ENCODE measurements around the gene GPD1. TPM values are rescaled to one million over a fixed set of nuclear protein-coding genes. Genes with fewer than 3 reads are reported as not detected.
A peak's percentile ranks its signal among the peaks of the same experiment; 100 is the strongest.

The GPD1 gene
- total RNA-seq, 4 donors from 2014 or later = 5.1 to 10.6 (median 7.1) TPM

DNA sequence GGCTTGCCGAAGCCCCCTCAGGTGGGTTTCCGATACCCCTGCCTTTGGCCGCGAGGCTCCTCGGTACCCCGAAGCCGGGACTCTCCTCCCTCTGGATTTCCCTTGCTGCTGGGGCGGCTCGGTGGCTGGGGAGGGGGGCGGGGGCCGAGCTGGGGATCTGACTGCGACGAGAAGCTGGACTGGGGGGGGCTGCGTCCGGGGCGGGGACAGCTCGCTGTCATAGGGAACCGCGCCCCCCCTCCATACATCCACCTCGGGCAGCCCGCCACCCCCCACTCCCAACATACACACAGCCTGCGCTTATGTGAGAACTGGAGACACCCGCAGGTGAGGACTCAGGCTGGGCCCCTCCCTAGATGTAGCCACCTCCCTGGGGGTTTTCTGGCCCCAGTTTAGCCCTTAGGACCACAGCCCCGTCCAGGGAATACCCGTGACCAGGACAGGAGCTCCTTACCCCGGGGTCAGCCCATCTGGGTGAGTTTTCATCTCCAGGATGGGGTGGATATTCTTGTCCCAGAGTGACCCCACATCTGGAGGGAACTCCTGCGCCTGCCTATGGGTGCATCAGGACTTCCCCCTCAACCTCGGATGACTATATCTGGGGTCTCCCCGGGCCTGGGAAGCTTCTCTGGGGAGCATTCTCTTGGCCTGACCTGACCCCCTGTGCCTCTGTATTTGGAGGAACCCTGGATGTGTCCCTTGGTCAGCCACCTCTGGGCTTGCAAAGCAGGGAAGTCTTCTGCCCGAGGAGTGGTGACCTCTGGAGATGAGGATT is 45.7 kb upstream of the GPD1 start:
- no peak for DNase-seq
- H3K4me3 ChIP-seq (replicated peaks in 1 of 3) = peak overlapping the region in 1 of 3 donors; percentile 42
- H3K9me3 ChIP-seq = no peaks in the 10 kb centered on the region
- H3K36me3 ChIP-seq = no peaks in the 10 kb centered on the region
- TF ChIP-seq, protein P1, sequence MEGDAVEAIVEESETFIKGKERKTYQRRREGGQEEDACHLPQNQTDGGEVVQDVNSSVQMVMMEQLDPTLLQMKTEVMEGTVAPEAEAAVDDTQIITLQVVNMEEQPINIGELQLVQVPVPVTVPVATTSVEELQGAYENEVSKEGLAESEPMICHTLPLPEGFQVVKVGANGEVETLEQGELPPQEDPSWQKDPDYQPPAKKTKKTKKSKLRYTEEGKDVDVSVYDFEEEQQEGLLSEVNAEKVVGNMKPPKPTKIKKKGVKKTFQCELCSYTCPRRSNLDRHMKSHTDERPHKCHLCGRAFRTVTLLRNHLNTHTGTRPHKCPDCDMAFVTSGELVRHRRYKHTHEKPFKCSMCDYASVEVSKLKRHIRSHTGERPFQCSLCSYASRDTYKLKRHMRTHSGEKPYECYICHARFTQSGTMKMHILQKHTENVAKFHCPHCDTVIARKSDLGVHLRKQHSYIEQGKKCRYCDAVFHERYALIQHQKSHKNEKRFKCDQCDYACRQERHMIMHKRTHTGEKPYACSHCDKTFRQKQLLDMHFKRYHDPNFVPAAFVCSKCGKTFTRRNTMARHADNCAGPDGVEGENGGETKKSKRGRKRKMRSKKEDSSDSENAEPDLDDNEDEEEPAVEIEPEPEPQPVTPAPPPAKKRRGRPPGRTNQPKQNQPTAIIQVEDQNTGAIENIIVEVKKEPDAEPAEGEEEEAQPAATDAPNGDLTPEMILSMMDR (IDR thresholded peaks at IDR 0.05) = no peak
- no peak for TF ChIP-seq POLR2A (IDR thresholded peaks at IDR 0.05)
- peaks cover 6 to 21% of the 10 kb centered on the region in 2 donors for H3K4me1 ChIP-seq
- 46 to 71% methylated on average over 3 to 8 of the region's 30 CpGs for WGBS, 2 donors
- intact Hi-C loops (cut with DNase I) = loop anchor here (5.0 to 10.0 kb wide), 2 partner anchors 91 to 193 kb away; no protein-coding TSS in a partner anchor
- H3K27ac ChIP-seq = no peak overlapping the region
- H3K27me3 ChIP-seq = no peaks in the 10 kb centered on the region

DNA sequence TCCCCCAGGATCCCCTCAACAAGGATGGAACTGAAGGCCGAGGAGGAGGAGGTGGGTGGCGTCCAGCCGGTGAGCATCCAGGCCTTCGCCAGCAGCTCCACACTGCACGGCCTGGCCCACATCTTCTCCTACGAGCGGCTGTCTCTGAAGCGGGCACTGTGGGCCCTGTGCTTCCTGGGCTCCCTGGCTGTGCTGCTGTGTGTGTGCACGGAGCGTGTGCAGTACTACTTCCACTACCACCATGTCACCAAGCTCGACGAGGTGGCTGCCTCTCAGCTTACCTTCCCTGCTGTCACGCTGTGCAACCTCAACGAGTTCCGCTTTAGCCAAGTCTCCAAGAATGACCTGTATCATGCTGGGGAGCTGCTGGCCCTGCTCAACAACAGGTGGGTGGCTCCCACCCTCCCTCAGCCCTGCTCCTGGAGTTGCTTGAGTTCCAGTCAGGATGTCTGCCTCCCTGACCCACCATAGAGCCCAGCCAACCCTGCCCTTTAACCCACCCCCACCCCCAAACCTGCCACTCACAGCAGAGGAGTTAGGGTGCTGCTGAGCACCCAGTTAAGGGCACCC is 45.0 kb upstream of the GPD1 start:
- Histone ChIP-seq H3K4me3 (replicated peaks in 1 of 3) (no peak overlapping the region), H3K27me3 (no peaks in the 10 kb centered on the region), H3K9me3 (no peaks in the 10 kb centered on the region), H3K27ac (no peak overlapping the region), H3K36me3 (no peaks in the 10 kb centered on the region), H3K4me1 (peaks cover 6 to 21% of the 10 kb centered on the region in 2 donors)
- TF ChIP-seq, protein P1 (IDR thresholded peaks at IDR 0.05) = no peak
- no peak for TF ChIP-seq POLR2A (IDR thresholded peaks at IDR 0.05)
- intact Hi-C loops (cut with DNase I) = loop anchor here (5.0 to 10.0 kb wide), 2 partner anchors 92 to 194 kb away; no protein-coding TSS in a partner anchor
- 64 to 89% methylated on average over 6 to 13 of the region's 15 CpGs for WGBS, 2 donors
- no peak for DNase-seq

DNA sequence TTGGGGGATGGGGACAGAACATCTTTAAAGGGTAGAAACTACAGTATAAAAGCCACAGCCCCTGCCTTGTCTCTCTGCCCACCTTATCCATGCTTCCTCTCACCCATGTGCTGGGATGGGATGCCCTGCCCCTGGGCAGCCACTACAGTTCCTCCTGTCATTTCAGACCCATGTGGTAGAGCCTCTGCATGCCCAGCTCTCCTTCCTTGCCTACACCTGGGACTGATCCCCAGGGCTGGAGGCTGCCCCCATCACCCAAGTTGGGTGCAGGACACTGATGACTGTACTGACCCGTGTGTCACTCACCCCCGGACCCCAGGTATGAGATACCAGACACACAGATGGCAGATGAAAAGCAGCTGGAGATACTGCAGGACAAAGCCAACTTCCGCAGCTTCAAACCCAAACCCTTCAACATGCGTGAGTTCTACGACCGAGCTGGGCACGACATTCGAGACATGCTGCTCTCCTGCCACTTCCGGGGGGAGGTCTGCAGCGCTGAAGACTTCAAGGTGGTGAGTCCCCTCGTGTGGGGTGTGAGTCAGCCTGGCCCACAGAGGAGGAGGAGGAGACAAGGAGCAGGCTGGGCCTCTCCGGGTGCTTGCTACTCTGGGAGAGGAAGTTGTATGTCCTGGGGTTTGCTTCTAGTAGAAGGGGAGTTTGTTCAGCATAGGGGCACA is 44.2 kb upstream of the GPD1 start:
- Histone ChIP-seq H3K27ac (no peak overlapping the region), H3K9me3 (no peaks in the 10 kb centered on the region), H3K36me3 (no peaks in the 10 kb centered on the region), H3K4me3 (replicated peaks in 1 of 3) (no peak overlapping the region), H3K4me1 (peaks cover 6 to 21% of the 10 kb centered on the region in 2 donors), H3K27me3 (no peaks in the 10 kb centered on the region)
- intact Hi-C loops (cut with DNase I) = loop anchor here (5.0 to 10.0 kb wide), 2 partner anchors 92 to 195 kb away; no protein-coding TSS in a partner anchor
- TF ChIP-seq POLR2A (IDR thresholded peaks at IDR 0.05) = no peak
- TF ChIP-seq, protein P1 (IDR thresholded peaks at IDR 0.05) = no peak
- DNase-seq = no peak
- WGBS, 2 donors = 85 to 88% methylated on average over 9 to 12 of the region's 12 CpGs

DNA sequence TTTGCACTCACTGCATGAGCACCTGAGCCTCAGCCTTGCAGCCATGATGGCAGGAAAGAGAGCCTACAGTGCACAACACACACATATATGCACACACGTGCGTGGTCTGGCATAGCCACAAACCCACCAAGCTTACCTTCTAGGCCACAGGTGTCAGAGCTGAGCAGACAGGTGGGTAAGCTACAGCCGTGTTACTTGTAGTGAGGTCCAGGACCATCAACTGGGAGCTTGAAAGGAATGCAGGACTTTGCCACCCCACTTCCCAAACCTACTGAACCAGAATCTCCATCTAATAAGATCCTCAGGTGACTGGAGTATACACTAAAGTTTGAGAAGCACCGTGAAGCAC is 43.7 kb upstream of the GPD1 start:
- no peaks in the 10 kb centered on the region for H3K36me3 ChIP-seq
- H3K27ac ChIP-seq = no peak overlapping the region
- 88 to 91% methylated on average over 3 of the region's 4 CpGs for WGBS, 2 donors
- no peaks in the 10 kb centered on the region for H3K9me3 ChIP-seq
- TF ChIP-seq, protein P1 (IDR thresholded peaks at IDR 0.05) = no peak
- TF ChIP-seq POLR2A (IDR thresholded peaks at IDR 0.05) = no peak
- DNase-seq = no peak
- no peaks in the 10 kb centered on the region for H3K27me3 ChIP-seq
- H3K4me3 ChIP-seq (replicated peaks in 1 of 3) = no peak overlapping the region
- intact Hi-C loops (cut with DNase I) = no loop called here
- peaks cover 6 to 21% of the 10 kb centered on the region in 2 donors for H3K4me1 ChIP-seq
